H9 (cell line): ENCODE data around the gene TRPV4. TPM values are rescaled to one million over a fixed set of nuclear protein-coding genes. Genes with fewer than 3 reads are reported as not detected.

Experiments used
- DNase-seq: peaks from one replicate; pipeline ENCODE4 v3.0.0-alpha.2; 2017
- H2AFZ ChIP-seq: one replicate; pipeline ENCODE4 v1.6.1; 2013; ENCODE audit warnings: mild to moderate bottlenecking, low read length, control low read depth, moderate library complexity
- H2AK5ac ChIP-seq: 2 replicates; pipeline ENCODE4 v1.6.1; 2013; ENCODE audit warnings: low read length, control low read depth, mixed read lengths; ENCODE audit not compliant: insufficient read length
- H2BK120ac ChIP-seq: one replicate; pipeline ENCODE4 v1.6.1; 2013; ENCODE audit warnings: low read depth, mild to moderate bottlenecking, low read length, control low read depth, inconsistent platforms; ENCODE audit not compliant: poor library complexity, severe bottlenecking
- H2BK12ac ChIP-seq: 2 replicates; pipeline ENCODE4 v1.6.1; 2013; ENCODE audit warnings: low read length, control low read depth, mixed read lengths, low read depth; ENCODE audit not compliant: insufficient read length
- H2BK15ac ChIP-seq: 2 replicates; pipeline ENCODE4 v1.6.1; 2013; ENCODE audit warnings: low read depth, low read length, control low read depth
- H2BK20ac ChIP-seq: one replicate; pipeline ENCODE4 v1.6.1; 2013; ENCODE audit warnings: low read depth, mild to moderate bottlenecking, low read length, control low read depth, inconsistent platforms; ENCODE audit not compliant: poor library complexity, severe bottlenecking
- H2BK5ac ChIP-seq: 2 replicates; pipeline ENCODE4 v1.6.1; 2013; ENCODE audit warnings: low read length, control low read depth, mixed read lengths; ENCODE audit not compliant: insufficient read length
- H3K14ac ChIP-seq: 2 replicates; pipeline ENCODE4 v1.6.1; 2013; ENCODE audit warnings: low read length, control low read depth; ENCODE audit not compliant: insufficient read depth
- H3K18ac ChIP-seq: 2 replicates; pipeline ENCODE4 v1.6.1; 2013; ENCODE audit warnings: low read depth, mild to moderate bottlenecking, mixed read lengths, low read length, control low read depth; ENCODE audit not compliant: insufficient read length
- H3K23ac ChIP-seq: 2 replicates; pipeline ENCODE4 v1.6.1; 2013; ENCODE audit warnings: low read length, control low read depth, mixed read lengths, low read depth; ENCODE audit not compliant: insufficient read length
- H3K23me2 ChIP-seq: 2 replicates; pipeline ENCODE4 v1.6.1; 2013; ENCODE audit warnings: low read depth, mild to moderate bottlenecking, mixed read lengths, low read length, control low read depth; ENCODE audit not compliant: insufficient read length, poor library complexity, severe bottlenecking
- H3K27ac ChIP-seq: 2 replicates; pipeline ENCODE4 v1.5.1; 2013; ENCODE audit warnings: low read length, control low read depth, mixed read lengths, low read depth; ENCODE audit not compliant: insufficient read length
- H3K27me3 ChIP-seq: 2 replicates; pipeline ENCODE4 v1.6.1; 2013; ENCODE audit warnings: low read length, control low read depth, inconsistent platforms; ENCODE audit not compliant: insufficient read depth
- H3K4ac ChIP-seq: 2 replicates; pipeline ENCODE4 v1.6.1; 2013; ENCODE audit warnings: low read depth, mild to moderate bottlenecking, control low read depth, inconsistent platforms, low read length, moderate library complexity
- H3K4me1 ChIP-seq: 2 replicates; pipeline ENCODE4 v1.6.1; 2013; ENCODE audit warnings: low read length, control low read depth, inconsistent platforms; ENCODE audit not compliant: insufficient read depth
- H3K4me2 ChIP-seq: 2 replicates; pipeline ENCODE4 v1.6.1; 2013; ENCODE audit warnings: low read length, control low read depth, mixed read lengths; ENCODE audit not compliant: insufficient read length, insufficient read depth
- H3K56ac ChIP-seq: 2 replicates; pipeline ENCODE4 v1.6.1; 2013; ENCODE audit warnings: low read depth, mild to moderate bottlenecking, mixed read lengths, low read length, control low read depth; ENCODE audit not compliant: insufficient read length
- H3K79me1 ChIP-seq: 2 replicates; pipeline ENCODE4 v1.6.1; 2013; ENCODE audit warnings: low read depth, mild to moderate bottlenecking, moderate library complexity, low read length, control low read depth, inconsistent platforms; ENCODE audit not compliant: insufficient read depth, poor library complexity, severe bottlenecking
- H3K79me2 ChIP-seq: 2 replicates; pipeline ENCODE4 v1.6.1; 2013; ENCODE audit warnings: low read length, control low read depth, inconsistent platforms; ENCODE audit not compliant: insufficient read depth
- H3K9ac ChIP-seq: 2 replicates; pipeline ENCODE4 v1.6.1; 2013; ENCODE audit warnings: low read length, control low read depth, mixed read lengths; ENCODE audit not compliant: insufficient read length; ENCODE audit errors: extremely low read depth
- H3K9me3 ChIP-seq: one replicate; pipeline ENCODE4 v1.6.1; 2013; ENCODE audit warnings: low read depth, low read length, inconsistent platforms; ENCODE audit not compliant: control insufficient read depth
- H3T11ph ChIP-seq: one replicate; pipeline ENCODE4 v1.6.1; 2013; ENCODE audit warnings: mild to moderate bottlenecking, low read length, control low read depth, inconsistent platforms
- H4K20me1 ChIP-seq: one replicate; pipeline ENCODE4 v1.6.1; 2013; ENCODE audit not compliant: control insufficient read depth, insufficient read length, insufficient read depth
- H4K5ac ChIP-seq: 2 replicates; pipeline ENCODE4 v1.6.1; 2013; ENCODE audit warnings: low read depth, mild to moderate bottlenecking, mixed read lengths, low read length, control low read depth; ENCODE audit not compliant: insufficient read length
- H4K8ac ChIP-seq: replicated peaks from 2 replicates; pipeline ENCODE4 v1.6.1; 2013; ENCODE audit warnings: low read length, control low read depth, mixed read lengths, low read depth; ENCODE audit not compliant: insufficient read length
- H4K91ac ChIP-seq: 2 replicates; pipeline ENCODE4 v1.6.1; 2013; ENCODE audit warnings: low read depth, mild to moderate bottlenecking, moderate library complexity, mixed read lengths, low read length, control low read depth; ENCODE audit not compliant: insufficient read length
- H3K27ac Mint-ChIP-seq, 3 experiments: 2 replicates in 2 of 3; 3 replicates in 1 of 3; pipeline ENCODE4 v1.8.0; 2020 to 2021; ENCODE audit warnings: mixed read lengths in 3 of 3, mild to moderate bottlenecking in 1 of 3, moderate library complexity in 1 of 3
- H3K27me3 Mint-ChIP-seq: 2 replicates; pipeline ENCODE4 v1.8.0; 2021; ENCODE audit warnings: low read depth, mild to moderate bottlenecking, moderate library complexity, mixed read lengths
- H3K36me3 Mint-ChIP-seq, 3 experiments: 2 replicates in 2 of 3; 3 replicates in 1 of 3; pipeline ENCODE4 v1.8.0; 2020 to 2021; ENCODE audit warnings: low read depth in 3 of 3, mixed read lengths in 3 of 3; ENCODE audit not compliant: insufficient read depth in 1 of 3
- H3K4me1 Mint-ChIP-seq, 2 experiments: 2 replicates each; pipeline ENCODE4 v1.8.0; 2020; ENCODE audit warnings: mixed read lengths in 2 of 2
- H3K4me3 Mint-ChIP-seq, 2 experiments: 2 replicates in 1 of 2; 3 replicates in 1 of 2; pipeline ENCODE4 v1.8.0; 2020 to 2021; ENCODE audit warnings: mild to moderate bottlenecking in 2 of 2, mixed read lengths in 2 of 2, moderate library complexity in 1 of 2
- H3K9me3 Mint-ChIP-seq, 2 experiments: 2 replicates in 1 of 2; 3 replicates in 1 of 2; pipeline ENCODE4 v1.8.0; 2020; ENCODE audit warnings: mild to moderate bottlenecking in 2 of 2, mixed read lengths in 2 of 2, moderate library complexity in 1 of 2
- WGBS: extraction: QIAGEN DNeasy Blood & Tissue Kit; methylation state at CpG from one replicate; pipeline ENCODE4 v1.1.7; 2013; ENCODE audit warnings: missing lambda C conversion rate, low lambda C conversion rate, mixed read lengths; ENCODE audit not compliant: insufficient read length; ENCODE audit errors: extremely low coverage; 5-methylcytosine and 5-hydroxymethylcytosine counted together
- total RNA-seq: library from RNA; stranded (reverse); gene quantifications from 2 replicates; pipeline ENCODE4 v1.2.1, GENCODE V29; 2021
- TF ChIP-seq, protein P1 (sequence below): fragments of 200-600 bp; sonication (generic); conservative IDR thresholded peaks from 3 replicates; pipeline ENCODE4 v1.8.0; 2021; ENCODE audit warnings: antibody characterized with exemption, mild to moderate bottlenecking

TRPV4 gene
- total RNA-seq, 1 experiment from 2014 or later = 4.9 TPM

DNA sequence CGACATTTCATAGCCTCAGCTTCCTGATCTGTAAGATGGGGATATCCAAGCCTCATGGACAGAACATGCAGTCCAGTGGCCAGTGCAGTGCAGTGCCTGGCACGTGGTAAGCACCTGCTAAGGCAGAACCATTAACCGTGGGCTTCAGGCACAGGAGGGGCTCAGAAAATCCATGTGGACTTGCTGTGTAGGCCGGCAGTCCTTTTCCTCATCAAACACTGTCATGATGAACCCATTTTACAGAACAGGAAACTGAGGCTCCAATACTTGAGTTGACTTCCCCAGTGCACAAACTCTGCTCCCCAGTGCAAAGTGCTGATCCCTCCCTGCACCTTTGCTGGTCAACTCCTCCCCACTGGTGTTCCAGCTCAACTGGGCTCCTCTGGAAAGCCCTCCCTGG, 18.0 kb downstream of the TRPV4 start:
- no peak overlapping the region for H2BK5ac ChIP-seq
- no peak overlapping the region for H4K5ac ChIP-seq
- H4K91ac ChIP-seq = no peak overlapping the region
- Mint-ChIP-seq H3K36me3 (no peaks in the 10 kb centered on the region; a peak in 1 of 7 replicates), H3K4me1 (peaks cover 4 to 7% of the 10 kb centered on the region in 2 experiments; a peak in 3 of 4 replicates), H3K4me3 (no peak overlapping the region), H3K27me3 (no peaks in the 10 kb centered on the region), H3K27ac (no peak overlapping the region), H3K9me3 (no peaks in the 10 kb centered on the region)
- no peak overlapping the region for H3K18ac ChIP-seq
- TF ChIP-seq, protein P1, sequence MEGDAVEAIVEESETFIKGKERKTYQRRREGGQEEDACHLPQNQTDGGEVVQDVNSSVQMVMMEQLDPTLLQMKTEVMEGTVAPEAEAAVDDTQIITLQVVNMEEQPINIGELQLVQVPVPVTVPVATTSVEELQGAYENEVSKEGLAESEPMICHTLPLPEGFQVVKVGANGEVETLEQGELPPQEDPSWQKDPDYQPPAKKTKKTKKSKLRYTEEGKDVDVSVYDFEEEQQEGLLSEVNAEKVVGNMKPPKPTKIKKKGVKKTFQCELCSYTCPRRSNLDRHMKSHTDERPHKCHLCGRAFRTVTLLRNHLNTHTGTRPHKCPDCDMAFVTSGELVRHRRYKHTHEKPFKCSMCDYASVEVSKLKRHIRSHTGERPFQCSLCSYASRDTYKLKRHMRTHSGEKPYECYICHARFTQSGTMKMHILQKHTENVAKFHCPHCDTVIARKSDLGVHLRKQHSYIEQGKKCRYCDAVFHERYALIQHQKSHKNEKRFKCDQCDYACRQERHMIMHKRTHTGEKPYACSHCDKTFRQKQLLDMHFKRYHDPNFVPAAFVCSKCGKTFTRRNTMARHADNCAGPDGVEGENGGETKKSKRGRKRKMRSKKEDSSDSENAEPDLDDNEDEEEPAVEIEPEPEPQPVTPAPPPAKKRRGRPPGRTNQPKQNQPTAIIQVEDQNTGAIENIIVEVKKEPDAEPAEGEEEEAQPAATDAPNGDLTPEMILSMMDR = no peak
- no peak overlapping the region for H3K14ac ChIP-seq
- no peak for DNase-seq
- no peaks in the 10 kb centered on the region for H3K9me3 ChIP-seq
- H3T11ph ChIP-seq = no peak overlapping the region
- no peak overlapping the region for H2BK12ac ChIP-seq
- H2BK120ac ChIP-seq = no peak overlapping the region
- no peaks in the 10 kb centered on the region for H3K79me1 ChIP-seq
- no peak overlapping the region for H3K27ac ChIP-seq
- H2BK15ac ChIP-seq = no peak overlapping the region
- H3K23me2 ChIP-seq = no peaks in the 10 kb centered on the region
- no peak overlapping the region for H3K4me2 ChIP-seq
- H3K23ac ChIP-seq = no peak overlapping the region
- no peaks in the 10 kb centered on the region for H4K20me1 ChIP-seq
- H4K8ac ChIP-seq = no peak overlapping the region
- H3K27me3 ChIP-seq = no peaks in the 10 kb centered on the region
- no peak overlapping the region for H3K56ac ChIP-seq
- H3K9ac ChIP-seq = no peak overlapping the region
- H2AFZ ChIP-seq = no peak overlapping the region
- H3K79me2 ChIP-seq = no peaks in the 10 kb centered on the region
- H3K4me1 ChIP-seq = no peaks in the 10 kb centered on the region
- H3K4ac ChIP-seq = no peak overlapping the region
- no peak overlapping the region for H2AK5ac ChIP-seq
- no peak overlapping the region for H2BK20ac ChIP-seq
- WGBS = no CpG with 5 or more reads among the region's 4 CpGs
